Activated CD4-positive, CD25-positive, alpha-beta regulatory T cell (primary cell): ENCODE results near the gene HDAC4.

Experiments used
- DNase-seq, 4 experiments: peaks; one replicate each; lab custom pipeline; 2025; lab: John Stamatoyannopoulos, UW

The HDAC4 gene

DNA sequence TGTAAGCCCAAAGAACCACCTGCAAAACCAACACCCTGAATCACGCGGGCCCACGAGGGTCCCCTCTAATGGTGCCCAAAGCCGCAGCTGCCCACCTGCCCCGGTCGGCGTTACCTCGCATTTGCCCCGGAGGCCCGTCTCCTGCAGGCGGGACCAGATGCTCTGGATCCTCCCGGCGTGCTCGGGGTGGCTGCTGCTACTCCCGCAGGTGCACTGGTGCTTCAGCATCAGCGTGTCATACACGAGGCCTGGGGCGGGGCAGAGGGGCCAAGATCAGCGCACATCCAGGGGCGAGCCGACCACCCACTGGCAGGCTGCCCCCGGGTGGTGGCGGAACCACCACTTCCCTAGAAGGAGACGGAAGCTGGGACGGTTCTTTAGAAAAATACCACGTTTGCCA is 292.9 kb downstream of the HDAC4 start:
- DNase-seq: no peak

DNA sequence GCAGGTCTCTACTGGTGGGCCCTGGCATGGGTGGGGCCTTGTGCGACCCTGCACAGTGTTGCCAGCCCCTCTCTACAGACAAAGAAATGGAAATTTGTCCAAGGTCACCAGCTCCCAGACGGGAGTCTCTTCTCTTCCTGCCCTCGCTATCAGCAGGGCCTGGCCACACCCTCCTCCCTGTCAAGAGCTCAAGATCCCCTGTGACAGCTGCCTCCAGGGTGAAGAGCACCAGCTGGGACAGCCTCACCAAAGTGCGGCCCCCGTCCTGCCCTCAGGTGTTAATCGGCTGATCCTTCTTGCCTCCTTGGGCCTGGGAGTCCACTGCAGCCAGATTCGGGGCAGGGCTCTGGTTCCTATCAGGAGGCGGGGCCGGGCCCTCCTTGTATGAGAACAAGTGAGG is 293.9 kb downstream of the HDAC4 start:
- DNase-seq: no peak

DNA sequence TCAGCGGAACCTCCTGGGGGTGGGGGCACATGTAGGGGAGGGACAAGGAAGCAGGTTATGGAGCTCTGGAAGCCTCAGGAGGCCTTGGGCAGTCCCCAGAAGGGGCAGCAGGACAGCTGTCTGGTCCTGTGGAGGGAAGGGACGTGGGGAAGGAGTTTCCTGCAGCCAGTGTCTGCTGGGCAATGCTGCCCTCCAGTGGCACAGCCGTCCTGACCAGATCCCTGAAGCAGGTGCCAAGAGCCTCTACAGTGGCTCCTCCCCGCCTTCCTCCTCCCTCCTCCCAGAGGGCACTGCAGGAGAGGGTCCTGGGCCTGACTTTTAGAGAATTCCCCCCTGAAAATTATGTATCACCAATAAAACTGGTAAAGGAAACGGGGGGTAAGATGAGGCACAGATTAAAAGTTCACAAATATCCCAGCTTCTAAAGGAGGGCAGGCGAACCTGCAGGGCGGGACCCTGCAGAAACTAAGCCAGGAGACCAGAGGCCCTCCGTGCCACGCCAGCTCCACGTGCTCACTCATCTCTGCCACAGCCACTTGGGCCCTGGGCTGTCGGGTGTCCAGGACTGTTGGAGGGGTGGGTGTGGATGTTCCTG is 294.4 kb downstream of the HDAC4 start:
- no peak for DNase-seq

DNA sequence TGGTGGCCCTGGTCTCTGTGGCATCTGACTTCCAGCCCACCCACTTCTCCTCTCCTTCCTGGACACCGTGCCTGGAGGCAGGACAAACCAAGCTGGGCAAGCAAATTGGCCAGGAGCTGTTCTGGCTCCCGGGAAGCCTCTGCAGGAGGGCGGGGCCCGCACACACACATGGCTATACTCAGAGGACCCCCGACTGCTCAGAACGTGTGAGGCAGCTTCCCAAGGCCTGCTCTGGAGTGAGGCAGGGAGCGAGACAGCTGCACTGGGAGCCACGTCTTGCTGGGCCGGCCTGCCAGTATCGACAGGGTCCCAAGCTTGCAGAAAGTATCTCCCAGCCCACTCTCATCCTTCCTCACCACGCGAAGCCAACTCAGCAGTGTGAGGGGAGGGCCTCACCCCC is 295.6 kb downstream of the HDAC4 start:
- no peak for DNase-seq

DNA sequence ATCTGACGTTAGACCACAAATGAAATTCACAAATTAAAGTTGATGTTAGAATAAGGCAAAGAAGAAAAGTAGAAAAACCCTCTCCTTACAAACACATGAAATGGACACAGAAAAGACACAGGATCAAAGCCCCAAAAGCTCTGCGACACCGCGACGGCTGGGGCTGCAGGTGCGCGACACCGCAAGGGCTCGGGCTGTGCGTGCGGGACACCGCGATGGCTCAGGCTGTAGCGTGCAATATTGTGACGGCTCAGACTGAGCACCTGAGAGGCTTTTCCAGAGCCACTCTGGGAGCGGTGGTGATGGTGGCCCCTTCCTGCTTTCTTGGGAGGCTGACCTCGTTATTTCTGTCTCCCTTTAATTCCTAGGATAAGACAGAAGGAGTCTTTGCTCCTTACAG is 296.0 kb downstream of the HDAC4 start:
- no peak for DNase-seq

DNA sequence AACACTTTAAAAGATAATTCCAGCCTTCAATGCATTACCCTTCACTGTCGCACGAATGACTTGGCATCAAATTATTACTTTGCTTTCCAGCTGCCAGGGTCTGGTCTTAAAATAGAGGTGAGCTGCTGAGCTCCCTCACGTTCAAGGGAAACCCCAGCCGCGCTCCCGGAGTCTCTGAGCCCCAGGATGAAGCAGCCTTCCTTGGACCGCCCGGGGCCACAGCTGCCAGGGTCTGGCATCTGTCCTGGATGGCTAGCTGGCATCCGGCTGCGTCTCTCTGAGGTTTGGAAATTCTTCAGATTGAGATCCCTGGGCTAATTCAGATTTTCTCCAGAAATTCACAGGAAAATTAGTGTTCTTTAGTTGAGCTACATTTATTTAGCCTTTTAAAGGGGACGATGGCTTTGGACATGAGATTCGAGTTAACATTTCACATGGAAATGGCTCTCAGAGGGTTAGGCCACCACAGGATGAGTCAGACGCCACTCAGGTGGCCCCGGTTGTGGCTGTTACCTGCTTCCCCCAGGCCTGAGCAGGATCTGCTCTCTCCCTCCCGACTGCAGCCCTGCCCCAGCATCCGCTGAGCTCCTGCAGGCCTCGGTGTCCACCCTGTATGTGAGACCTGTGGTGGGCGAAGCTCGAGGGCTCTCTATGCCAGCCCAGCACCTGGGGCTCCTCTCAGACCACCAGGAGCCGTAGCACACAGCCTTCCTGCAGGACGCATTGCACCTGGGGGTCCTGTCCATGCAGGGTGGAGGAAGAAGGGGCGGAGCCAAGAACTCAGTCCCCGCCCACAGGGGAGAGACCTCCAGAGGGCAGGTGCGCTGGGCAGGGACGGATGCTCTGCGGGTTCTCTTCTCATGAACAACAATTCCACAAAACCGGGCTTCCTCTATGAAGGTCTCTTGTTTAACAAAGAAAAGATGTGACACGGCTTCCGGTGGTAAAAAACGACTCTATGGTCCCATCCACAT is 297.4 kb downstream of the HDAC4 start:
- DNase-seq: no peak

DNA sequence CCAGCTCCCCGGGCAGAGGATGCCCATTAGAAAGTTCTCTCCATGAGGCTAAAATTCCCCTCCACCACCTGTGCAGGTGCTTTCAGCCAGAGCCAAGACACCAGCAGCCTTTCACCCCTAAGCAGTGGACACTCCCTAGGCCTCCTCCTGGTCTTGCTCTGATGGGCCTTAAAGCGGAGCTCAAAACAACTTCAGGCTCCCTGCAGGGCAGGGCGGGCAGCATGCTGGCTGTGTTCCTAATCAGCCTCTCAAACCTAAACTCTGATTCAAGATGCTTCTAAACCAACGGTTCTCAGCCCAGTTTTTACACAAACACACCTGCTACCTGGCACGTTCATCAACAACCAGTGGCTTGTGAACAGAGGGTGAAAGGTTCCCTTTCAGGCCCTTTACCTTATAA is 298.6 kb downstream of the HDAC4 start:
- no peak for DNase-seq

DNA sequence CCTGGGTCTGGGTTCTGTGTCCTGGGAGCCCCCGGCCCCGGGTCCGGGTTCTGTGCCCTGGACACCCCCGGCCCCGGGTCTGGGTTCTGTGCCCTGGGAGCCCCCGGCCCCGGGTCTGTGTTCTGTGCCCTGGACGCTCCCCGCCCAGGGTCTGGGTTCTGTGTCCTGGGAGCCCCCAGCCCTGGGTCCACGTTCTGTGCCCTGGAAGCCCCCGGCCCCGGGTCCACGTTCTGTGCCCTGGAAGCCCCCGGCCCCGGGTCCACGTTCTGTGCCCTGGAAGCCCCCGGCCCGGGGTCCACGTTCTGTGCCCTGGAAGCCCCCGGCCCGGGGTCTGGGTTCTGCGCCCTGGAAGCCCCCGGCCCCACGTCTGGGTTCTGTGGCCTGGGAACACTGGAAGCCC is 299.0 kb downstream of the HDAC4 start:
- no peak for DNase-seq

DNA sequence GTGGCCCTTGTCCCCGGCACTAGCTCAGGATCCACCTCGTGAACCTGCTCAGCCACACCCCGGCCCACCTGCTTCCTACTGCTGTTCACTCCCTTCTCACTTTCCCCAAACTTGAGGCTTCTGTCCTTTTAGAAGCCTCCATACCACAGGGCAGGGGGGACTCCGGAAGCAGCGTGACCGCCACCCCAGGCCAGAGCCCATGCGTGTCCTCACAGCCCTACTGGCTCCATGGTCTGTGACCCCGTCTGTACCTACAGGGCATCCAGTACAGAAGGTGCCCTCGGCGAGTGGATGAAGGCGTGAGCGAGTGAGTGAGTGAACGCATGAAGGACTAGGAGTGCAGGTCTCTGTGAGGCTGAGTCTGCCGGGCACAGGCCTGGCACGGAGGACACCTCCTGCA is 299.7 kb downstream of the HDAC4 start:
- DNase-seq: no peak

DNA sequence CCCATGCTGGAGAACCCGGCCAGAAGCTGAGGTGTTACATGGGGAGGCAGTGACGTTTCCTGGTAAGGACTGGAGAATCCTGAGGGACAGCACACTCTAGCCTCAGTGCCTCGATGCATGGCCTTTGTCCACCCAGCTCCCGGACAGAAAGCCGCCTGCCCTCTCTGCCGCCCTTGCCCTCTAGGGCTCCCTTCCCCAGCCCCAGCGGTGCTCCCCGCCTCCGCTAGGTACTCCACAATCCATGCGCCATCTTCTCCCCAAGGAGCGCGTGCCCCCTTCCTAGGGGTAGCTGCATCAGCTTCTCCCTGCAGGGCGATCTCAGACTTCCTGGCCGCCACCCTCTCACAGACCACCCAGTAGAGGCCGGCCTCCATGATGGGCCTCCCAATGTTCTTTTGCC is 301.3 kb downstream of the HDAC4 start:
- DNase-seq: no peak

DNA sequence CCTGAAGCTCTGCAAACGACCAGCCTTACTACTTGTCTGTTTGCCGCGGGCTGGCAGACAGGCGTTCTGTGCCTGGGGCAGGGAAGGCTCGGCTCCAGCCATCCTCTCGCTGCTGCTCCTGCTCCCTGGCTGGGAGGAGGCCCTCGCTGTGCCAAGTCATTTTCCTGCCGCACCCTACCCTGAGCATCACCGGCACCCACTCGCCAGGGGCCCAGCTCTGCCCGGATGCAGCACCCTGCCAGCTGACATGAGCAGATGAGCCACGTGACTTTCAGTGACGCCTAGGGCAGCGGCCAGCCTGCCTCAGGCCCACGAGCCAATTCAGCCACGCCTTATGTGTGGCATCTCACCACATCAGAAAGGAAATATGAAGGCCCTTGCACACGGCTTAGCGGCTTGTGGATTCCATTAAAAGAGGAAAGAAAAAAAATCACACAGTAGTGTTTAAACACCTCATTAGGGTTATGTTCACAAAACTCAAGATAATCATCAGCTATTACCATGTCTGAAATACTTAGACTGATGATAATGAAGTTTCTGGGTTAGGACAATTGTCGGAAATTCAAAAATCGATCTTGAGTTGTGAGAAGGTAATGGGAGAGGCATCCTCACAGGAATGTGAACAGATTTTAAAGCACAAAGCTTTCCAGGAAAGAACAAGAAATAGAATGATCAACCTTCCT is 302.4 kb downstream of the HDAC4 start:
- DNase-seq: no peak

DNA sequence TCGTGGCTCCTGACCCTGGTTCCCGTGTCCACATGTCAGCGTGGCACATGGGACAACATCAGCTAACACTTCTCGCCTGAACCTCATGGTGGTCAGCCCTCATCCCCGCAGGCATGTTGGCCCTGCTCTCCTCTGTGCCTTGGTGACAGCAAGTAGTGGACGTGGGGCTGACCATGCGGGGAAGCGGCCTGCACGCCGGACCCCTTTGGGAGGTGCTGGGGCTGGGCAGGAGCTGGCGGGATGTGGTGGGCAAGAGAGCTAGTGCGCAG is 303.5 kb downstream of the HDAC4 start:
- DNase-seq: no peak

DNA sequence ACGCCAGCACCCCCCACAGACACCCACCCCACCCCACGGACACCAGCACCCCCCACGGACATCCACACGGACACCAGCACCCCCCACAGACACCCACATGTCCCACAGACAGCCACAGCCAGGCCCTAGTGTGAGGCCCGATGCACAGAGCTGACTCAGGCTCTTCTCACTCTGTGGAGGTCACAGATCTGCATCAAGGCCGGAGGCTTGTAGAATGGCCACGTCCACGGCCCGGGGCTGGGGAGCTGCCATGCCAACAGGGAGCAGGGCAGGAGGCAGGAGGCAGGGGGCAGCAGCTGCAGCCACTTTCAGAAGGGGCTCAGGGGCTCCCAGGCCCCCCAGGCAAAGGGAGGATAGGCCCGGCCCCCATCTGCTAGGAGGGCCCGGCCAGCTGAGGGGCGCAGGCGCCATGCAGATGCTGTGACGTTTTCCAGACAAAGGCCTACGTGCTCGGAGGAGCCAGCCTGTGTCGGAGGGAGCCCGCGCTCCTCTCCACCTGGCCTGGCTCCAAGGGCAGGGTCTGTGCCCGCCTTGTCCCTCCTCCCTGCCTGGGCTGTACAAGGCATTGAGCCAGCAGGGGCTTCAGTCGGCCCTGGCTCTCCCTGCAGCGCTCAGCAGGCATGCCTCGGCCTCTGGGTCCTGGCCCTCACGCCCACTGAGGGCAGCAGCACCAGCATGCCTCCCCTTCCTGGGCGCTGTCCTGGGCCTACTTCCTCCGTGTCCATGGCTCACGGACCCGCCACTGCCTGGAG is 304.0 kb downstream of the HDAC4 start:
- no peak for DNase-seq

DNA sequence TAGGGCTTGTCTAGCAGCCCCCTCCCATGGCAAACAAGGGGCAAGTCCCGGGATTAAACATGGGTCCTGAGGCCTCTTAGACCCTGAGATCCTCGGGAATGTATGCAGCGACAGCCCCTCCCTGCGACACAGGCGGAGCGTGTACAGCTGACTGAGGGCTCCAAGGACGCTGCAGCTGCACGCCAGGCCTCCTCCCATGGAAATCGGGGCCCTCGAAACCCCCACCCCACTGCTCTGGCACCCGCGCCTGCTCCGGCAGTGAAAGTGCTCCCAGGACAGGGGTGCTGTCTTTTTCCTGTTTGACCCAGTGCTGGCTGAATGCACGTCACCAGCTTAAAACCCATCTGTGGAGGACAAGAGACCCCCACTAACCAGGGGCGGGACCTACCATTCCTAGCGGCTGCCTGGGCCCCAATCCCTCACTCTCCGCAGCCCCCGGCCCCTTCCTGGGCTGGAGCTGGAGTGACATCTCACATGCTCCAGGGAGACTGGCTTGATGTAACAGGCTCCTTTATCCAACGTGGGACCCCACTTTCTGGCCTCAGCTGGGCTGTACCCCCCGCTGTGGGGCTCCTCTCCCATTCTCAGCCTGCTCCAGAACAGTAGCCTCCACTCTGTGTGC is 305.2 kb downstream of the HDAC4 start:
- no peak for DNase-seq

DNA sequence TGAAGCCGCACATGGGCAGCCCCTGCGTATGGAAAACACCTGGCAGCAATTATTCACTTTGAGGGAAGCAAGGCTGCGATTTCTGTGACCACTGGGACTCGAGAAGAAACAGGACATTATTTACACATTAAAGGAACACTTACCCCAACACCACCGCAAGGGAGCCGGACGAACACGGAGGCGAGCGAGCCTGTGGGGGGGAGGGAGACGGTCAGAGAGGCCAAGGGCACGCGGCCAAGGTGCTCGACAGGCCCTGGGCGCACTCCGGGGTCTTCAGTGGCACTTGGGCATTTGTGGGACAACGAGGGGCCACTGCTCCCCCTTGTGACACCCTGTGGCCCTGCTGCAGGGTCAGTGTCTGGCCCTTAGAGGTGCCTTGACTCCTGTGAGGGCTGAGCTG is 306.0 kb downstream of the HDAC4 start:
- DNase-seq: no peak

DNA sequence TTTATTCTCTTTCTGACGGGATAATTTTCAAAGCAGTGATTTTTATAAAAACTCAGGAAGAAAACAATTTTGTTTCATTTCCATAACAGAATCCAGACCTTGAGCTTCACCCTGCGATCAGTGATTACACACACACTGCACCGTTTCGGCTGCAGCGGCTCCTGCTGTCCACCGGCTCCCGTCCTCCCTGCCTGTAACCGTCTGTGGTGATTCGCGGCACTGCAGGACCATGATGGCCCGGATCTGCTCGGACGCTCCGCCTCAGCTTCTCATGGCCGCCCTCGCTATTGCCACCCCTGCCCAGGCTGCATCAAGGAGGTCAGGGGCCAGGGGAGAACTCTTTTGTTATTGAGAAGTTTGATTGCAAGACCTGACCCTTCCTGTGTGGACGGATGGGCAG is 306.9 kb downstream of the HDAC4 start:
- DNase-seq: no peak

DNA sequence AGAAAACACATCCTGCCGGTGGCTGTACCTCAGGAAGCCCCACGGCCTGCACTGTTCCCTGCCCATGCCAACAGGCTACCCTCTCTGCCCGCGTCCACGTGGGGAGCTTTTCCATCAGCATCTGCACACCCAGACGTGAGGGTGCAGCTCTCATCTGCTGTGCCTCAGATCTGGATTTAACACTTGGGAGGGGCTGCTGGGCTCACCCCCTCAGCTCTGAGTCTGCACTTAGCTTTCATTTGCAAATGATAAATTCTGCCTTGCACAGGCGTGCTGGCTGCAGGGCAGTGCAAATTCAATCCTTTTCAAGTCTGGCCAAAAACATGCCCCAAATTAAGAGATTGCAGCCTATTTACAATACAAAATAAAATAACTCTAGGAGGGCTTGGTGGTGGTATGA is 307.3 kb downstream of the HDAC4 start:
- no peak for DNase-seq

DNA sequence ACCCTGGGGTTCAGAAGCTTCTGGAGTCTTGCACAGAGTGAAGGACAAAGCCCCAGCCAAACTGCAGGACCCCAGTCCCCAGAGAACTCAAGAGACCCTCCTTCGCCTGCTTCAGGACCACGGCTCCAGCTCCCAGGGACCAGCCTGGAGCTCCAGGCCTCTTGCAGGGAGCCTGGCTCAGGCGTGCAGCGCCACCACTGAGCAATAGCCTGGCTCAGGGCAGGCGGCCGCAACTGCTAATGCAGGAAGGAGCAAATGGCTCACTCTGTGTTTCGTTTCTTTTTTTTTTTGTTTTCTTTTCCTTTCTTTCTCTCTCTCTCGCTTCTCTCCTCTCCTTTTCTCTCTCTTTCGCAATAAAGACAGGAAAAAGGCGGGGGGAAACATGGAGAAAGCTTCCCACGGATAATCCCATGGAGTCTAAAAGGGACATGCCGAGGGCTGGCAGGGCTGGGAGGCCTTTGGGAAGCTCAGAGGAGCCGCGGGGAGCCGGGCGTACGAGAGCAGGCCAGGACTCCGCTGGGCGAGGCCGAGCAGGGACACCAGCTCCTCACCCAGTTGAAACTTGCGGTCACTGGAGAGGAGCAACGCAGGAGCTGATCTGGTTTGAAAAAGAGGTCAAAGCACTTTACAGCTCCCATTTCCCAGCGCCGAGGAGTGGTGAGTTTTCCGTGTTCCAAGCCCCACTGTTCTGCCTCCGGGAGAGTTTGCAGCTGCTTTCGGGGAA is 308.1 kb downstream of the HDAC4 start:
- no peak for DNase-seq

DNA sequence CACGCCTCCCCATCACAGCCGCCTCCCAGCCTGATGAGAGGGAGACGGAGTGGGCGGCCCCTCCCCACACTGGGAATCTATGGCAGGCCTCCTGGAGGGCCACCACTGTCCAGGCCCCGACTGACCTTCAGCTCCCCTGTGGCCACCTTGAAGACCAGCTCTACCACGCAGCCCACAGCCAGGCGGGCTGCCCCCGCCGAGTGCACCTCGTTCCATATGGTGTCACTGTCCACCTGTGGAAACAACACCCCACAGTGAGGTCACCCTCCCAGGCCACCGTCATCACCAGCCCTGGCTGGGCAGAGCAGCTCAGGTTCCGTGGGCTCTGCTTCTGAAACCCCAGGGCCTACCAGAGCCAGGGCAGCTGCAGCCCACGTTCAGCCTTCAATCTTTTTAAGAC is 310.9 kb downstream of the HDAC4 start:
- DNase-seq: no peak

DNA sequence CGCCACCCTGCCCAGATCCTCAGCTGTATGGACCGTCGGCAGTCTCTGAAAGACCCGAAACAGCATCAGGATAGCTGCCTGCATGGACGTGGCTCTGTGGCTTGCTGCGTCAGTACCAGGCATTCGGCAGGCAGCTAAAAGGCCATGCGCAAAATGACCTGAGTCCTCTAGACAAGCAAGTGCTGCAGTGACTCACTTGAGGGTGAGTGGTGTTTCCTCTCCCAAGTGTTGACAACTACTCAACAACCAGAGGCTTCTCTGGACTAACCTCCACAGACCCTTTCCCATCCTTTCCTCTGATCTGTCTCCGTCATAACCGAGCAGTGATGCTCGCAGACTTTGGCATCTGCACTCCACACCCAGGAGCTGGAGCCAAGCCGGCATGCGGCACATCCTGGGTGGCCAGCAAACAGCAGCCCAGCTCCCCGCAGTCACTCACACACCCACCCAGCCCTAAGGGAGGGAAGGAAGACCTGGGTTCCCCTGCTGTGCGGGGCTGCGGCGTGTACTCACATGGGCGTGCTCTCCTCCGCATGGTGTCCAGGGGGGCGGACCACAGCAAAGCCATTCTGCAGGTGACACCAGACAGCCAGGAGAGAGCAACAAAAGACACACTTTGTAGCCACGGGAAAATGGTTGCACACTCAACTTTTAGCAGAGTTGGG is 313.6 kb downstream of the HDAC4 start:
- DNase-seq: no peak
